H9 (cell line): ENCODE results near the gene GPC3. TPM values are rescaled to one million over a fixed set of nuclear protein-coding genes. Genes with fewer than 3 reads are reported as not detected.

ENCODE experiments used
- DNase-seq: peaks from one replicate; pipeline ENCODE4 v3.0.0-alpha.2; 2017
- H2AFZ ChIP-seq: one replicate; pipeline ENCODE4 v1.6.1; 2013; ENCODE audit warnings: mild to moderate bottlenecking, low read length, control low read depth, moderate library complexity
- H2AK5ac ChIP-seq: 2 replicates; pipeline ENCODE4 v1.6.1; 2013; ENCODE audit warnings: low read length, control low read depth, mixed read lengths; ENCODE audit not compliant: insufficient read length
- H2BK120ac ChIP-seq: one replicate; pipeline ENCODE4 v1.6.1; 2013; ENCODE audit warnings: low read depth, mild to moderate bottlenecking, low read length, control low read depth, inconsistent platforms; ENCODE audit not compliant: poor library complexity, severe bottlenecking
- H2BK12ac ChIP-seq: 2 replicates; pipeline ENCODE4 v1.6.1; 2013; ENCODE audit warnings: low read length, control low read depth, mixed read lengths, low read depth; ENCODE audit not compliant: insufficient read length
- H2BK15ac ChIP-seq: 2 replicates; pipeline ENCODE4 v1.6.1; 2013; ENCODE audit warnings: low read depth, low read length, control low read depth
- H2BK20ac ChIP-seq: one replicate; pipeline ENCODE4 v1.6.1; 2013; ENCODE audit warnings: low read depth, mild to moderate bottlenecking, low read length, control low read depth, inconsistent platforms; ENCODE audit not compliant: poor library complexity, severe bottlenecking
- H2BK5ac ChIP-seq: 2 replicates; pipeline ENCODE4 v1.6.1; 2013; ENCODE audit warnings: low read length, control low read depth, mixed read lengths; ENCODE audit not compliant: insufficient read length
- H3K14ac ChIP-seq: 2 replicates; pipeline ENCODE4 v1.6.1; 2013; ENCODE audit warnings: low read length, control low read depth; ENCODE audit not compliant: insufficient read depth
- H3K18ac ChIP-seq: 2 replicates; pipeline ENCODE4 v1.6.1; 2013; ENCODE audit warnings: low read depth, mild to moderate bottlenecking, mixed read lengths, low read length, control low read depth; ENCODE audit not compliant: insufficient read length
- H3K23ac ChIP-seq: 2 replicates; pipeline ENCODE4 v1.6.1; 2013; ENCODE audit warnings: low read length, control low read depth, mixed read lengths, low read depth; ENCODE audit not compliant: insufficient read length
- H3K23me2 ChIP-seq: 2 replicates; pipeline ENCODE4 v1.6.1; 2013; ENCODE audit warnings: low read depth, mild to moderate bottlenecking, mixed read lengths, low read length, control low read depth; ENCODE audit not compliant: insufficient read length, poor library complexity, severe bottlenecking
- H3K27ac ChIP-seq: 2 replicates; pipeline ENCODE4 v1.5.1; 2013; ENCODE audit warnings: low read length, control low read depth, mixed read lengths, low read depth; ENCODE audit not compliant: insufficient read length
- H3K27me3 ChIP-seq: 2 replicates; pipeline ENCODE4 v1.6.1; 2013; ENCODE audit warnings: low read length, control low read depth, inconsistent platforms; ENCODE audit not compliant: insufficient read depth
- H3K4ac ChIP-seq: 2 replicates; pipeline ENCODE4 v1.6.1; 2013; ENCODE audit warnings: low read depth, mild to moderate bottlenecking, control low read depth, inconsistent platforms, low read length, moderate library complexity
- H3K4me1 ChIP-seq: 2 replicates; pipeline ENCODE4 v1.6.1; 2013; ENCODE audit warnings: low read length, control low read depth, inconsistent platforms; ENCODE audit not compliant: insufficient read depth
- H3K4me2 ChIP-seq: 2 replicates; pipeline ENCODE4 v1.6.1; 2013; ENCODE audit warnings: low read length, control low read depth, mixed read lengths; ENCODE audit not compliant: insufficient read length, insufficient read depth
- H3K56ac ChIP-seq: 2 replicates; pipeline ENCODE4 v1.6.1; 2013; ENCODE audit warnings: low read depth, mild to moderate bottlenecking, mixed read lengths, low read length, control low read depth; ENCODE audit not compliant: insufficient read length
- H3K79me1 ChIP-seq: 2 replicates; pipeline ENCODE4 v1.6.1; 2013; ENCODE audit warnings: low read depth, mild to moderate bottlenecking, moderate library complexity, low read length, control low read depth, inconsistent platforms; ENCODE audit not compliant: insufficient read depth, poor library complexity, severe bottlenecking
- H3K79me2 ChIP-seq: 2 replicates; pipeline ENCODE4 v1.6.1; 2013; ENCODE audit warnings: low read length, control low read depth, inconsistent platforms; ENCODE audit not compliant: insufficient read depth
- H3K9ac ChIP-seq: 2 replicates; pipeline ENCODE4 v1.6.1; 2013; ENCODE audit warnings: low read length, control low read depth, mixed read lengths; ENCODE audit not compliant: insufficient read length; ENCODE audit errors: extremely low read depth
- H3K9me3 ChIP-seq: one replicate; pipeline ENCODE4 v1.6.1; 2013; ENCODE audit warnings: low read depth, low read length, inconsistent platforms; ENCODE audit not compliant: control insufficient read depth
- H3T11ph ChIP-seq: one replicate; pipeline ENCODE4 v1.6.1; 2013; ENCODE audit warnings: mild to moderate bottlenecking, low read length, control low read depth, inconsistent platforms
- H4K20me1 ChIP-seq: one replicate; pipeline ENCODE4 v1.6.1; 2013; ENCODE audit not compliant: control insufficient read depth, insufficient read length, insufficient read depth
- H4K5ac ChIP-seq: 2 replicates; pipeline ENCODE4 v1.6.1; 2013; ENCODE audit warnings: low read depth, mild to moderate bottlenecking, mixed read lengths, low read length, control low read depth; ENCODE audit not compliant: insufficient read length
- H4K8ac ChIP-seq: replicated peaks from 2 replicates; pipeline ENCODE4 v1.6.1; 2013; ENCODE audit warnings: low read length, control low read depth, mixed read lengths, low read depth; ENCODE audit not compliant: insufficient read length
- H4K91ac ChIP-seq: 2 replicates; pipeline ENCODE4 v1.6.1; 2013; ENCODE audit warnings: low read depth, mild to moderate bottlenecking, moderate library complexity, mixed read lengths, low read length, control low read depth; ENCODE audit not compliant: insufficient read length
- H3K27ac Mint-ChIP-seq, 3 experiments: 2 replicates in 2 of 3; 3 replicates in 1 of 3; pipeline ENCODE4 v1.8.0; 2020 to 2021; ENCODE audit warnings: mixed read lengths in 3 of 3, mild to moderate bottlenecking in 1 of 3, moderate library complexity in 1 of 3
- H3K27me3 Mint-ChIP-seq: 2 replicates; pipeline ENCODE4 v1.8.0; 2021; ENCODE audit warnings: low read depth, mild to moderate bottlenecking, moderate library complexity, mixed read lengths
- H3K36me3 Mint-ChIP-seq, 3 experiments: 2 replicates in 2 of 3; 3 replicates in 1 of 3; pipeline ENCODE4 v1.8.0; 2020 to 2021; ENCODE audit warnings: low read depth in 3 of 3, mixed read lengths in 3 of 3; ENCODE audit not compliant: insufficient read depth in 1 of 3
- H3K4me1 Mint-ChIP-seq, 2 experiments: 2 replicates each; pipeline ENCODE4 v1.8.0; 2020; ENCODE audit warnings: mixed read lengths in 2 of 2
- H3K4me3 Mint-ChIP-seq, 2 experiments: 2 replicates in 1 of 2; 3 replicates in 1 of 2; pipeline ENCODE4 v1.8.0; 2020 to 2021; ENCODE audit warnings: mild to moderate bottlenecking in 2 of 2, mixed read lengths in 2 of 2, moderate library complexity in 1 of 2
- H3K9me3 Mint-ChIP-seq, 2 experiments: 2 replicates in 1 of 2; 3 replicates in 1 of 2; pipeline ENCODE4 v1.8.0; 2020; ENCODE audit warnings: mild to moderate bottlenecking in 2 of 2, mixed read lengths in 2 of 2, moderate library complexity in 1 of 2
- CTCF ChIP-seq: fragments of 200-600 bp; sonication (generic); conservative IDR thresholded peaks from 3 replicates; pipeline ENCODE4 v1.8.0; 2021; ENCODE audit warnings: antibody characterized with exemption, mild to moderate bottlenecking
- WGBS: extraction: QIAGEN DNeasy Blood & Tissue Kit; methylation state at CpG from one replicate; pipeline ENCODE4 v1.1.7; 2013; ENCODE audit warnings: missing lambda C conversion rate, low lambda C conversion rate, mixed read lengths; ENCODE audit not compliant: insufficient read length; ENCODE audit errors: extremely low coverage; 5-methylcytosine and 5-hydroxymethylcytosine counted together
- total RNA-seq: library from RNA; stranded (reverse); gene quantifications from 2 replicates; pipeline ENCODE4 v1.2.1, GENCODE V29; 2021

The GPC3 gene
- total RNA-seq, 1 experiment from 2014 or later = 108 TPM

GRCh38 chrX:133921086-133921485, 64.3 kb downstream of the GPC3 start:
- no peak overlapping the region for H2AK5ac ChIP-seq
- no peaks in the 10 kb centered on the region for H4K20me1 ChIP-seq
- no peak for DNase-seq
- H3K18ac ChIP-seq = no peak overlapping the region
- H3T11ph ChIP-seq = no peak overlapping the region
- WGBS = no CpG with 5 or more reads among the region's 2 CpGs
- H4K91ac ChIP-seq = no peak overlapping the region
- no peak overlapping the region for H3K4ac ChIP-seq
- H3K27ac ChIP-seq = no peak overlapping the region
- Mint-ChIP-seq H3K4me3 (no peak overlapping the region), H3K4me1 (peaks cover 44 to 50% of the 10 kb centered on the region in 2 experiments), H3K27ac (peak overlapping the region in 1 of 3 experiments; percentile 49; a peak in 1 of 7 replicates), H3K27me3 (no peaks in the 10 kb centered on the region), H3K9me3 (no peaks in the 10 kb centered on the region), H3K36me3 (peaks cover 5 to 19% (median 6%) of the 10 kb centered on the region in 3 experiments; a peak in 5 of 7 replicates)
- H2BK15ac ChIP-seq = no peak overlapping the region
- H3K79me1 ChIP-seq = no peaks in the 10 kb centered on the region
- H2BK5ac ChIP-seq = no peak overlapping the region
- no peaks in the 10 kb centered on the region for H3K79me2 ChIP-seq
- no peak overlapping the region for H4K8ac ChIP-seq
- H2AFZ ChIP-seq = no peak overlapping the region
- H3K9me3 ChIP-seq = no peaks in the 10 kb centered on the region
- H3K14ac ChIP-seq = no peak overlapping the region
- no peak overlapping the region for H2BK12ac ChIP-seq
- no peak overlapping the region for H2BK120ac ChIP-seq
- H3K27me3 ChIP-seq = no peaks in the 10 kb centered on the region
- no peak for TF ChIP-seq CTCF
- H3K4me1 ChIP-seq = peaks cover 15% of the 10 kb centered on the region
- H4K5ac ChIP-seq = no peak overlapping the region
- no peak overlapping the region for H2BK20ac ChIP-seq
- no peak overlapping the region for H3K23ac ChIP-seq
- no peak overlapping the region for H3K4me2 ChIP-seq
- H3K9ac ChIP-seq = no peak overlapping the region
- H3K56ac ChIP-seq = no peak overlapping the region
- no peaks in the 10 kb centered on the region for H3K23me2 ChIP-seq
